OCI-LY7 (cell line): ENCODE measurements around the gene PTPN18. TPM values are rescaled to one million over a fixed set of nuclear protein-coding genes. Genes with fewer than 3 reads are reported as not detected.

Source experiments
- BruUV-seq: library from RNA; stranded (reverse); fragments of 400-500 nt; replicated peaks from 2 replicates; lab custom pipeline; 2021; lab: Mats Ljungman, UMichigan
- CTCF ChIA-PET: fragments of 300-600 bp; sonication (Branson Sonifier 250); formaldehyde crosslinking; loops from one replicate; lab custom pipeline; 2022; ENCODE audit warnings: antibody characterized with exemption; ENCODE audit not compliant: unreplicated experiment; lab: Charles Lee
- POLR2A ChIA-PET: fragments of 300-600 bp; sonication (Branson Sonifier 250); formaldehyde crosslinking; loops from one replicate; lab custom pipeline; 2022; ENCODE audit warnings: antibody characterized with exemption; lab: Charles Lee
- DNase-seq: peaks from one replicate; pipeline ENCODE4 v3.0.0-alpha.2; 2015; ENCODE audit warnings: low spot score
- H2AFZ ChIP-seq: fragments of 200-600 bp; sonication (generic), shearing (Covaris generic); 2 replicates; pipeline ENCODE4 v1.6.1; 2014; ENCODE audit warnings: mild to moderate bottlenecking, antibody characterized with exemption, low read length, moderate library complexity
- H3K27ac ChIP-seq: fragments of 200-600 bp; sonication (generic); 2 replicates; pipeline ENCODE4 v1.5.1; 2014; ENCODE audit warnings: mixed run types, low read depth, mild to moderate bottlenecking, moderate library complexity, low read length, inconsistent platforms; ENCODE audit not compliant: poor library complexity, severe bottlenecking
- H3K36me3 ChIP-seq: fragments of 200-600 bp; sonication (generic); 2 replicates; pipeline ENCODE4 v1.6.1; 2014; ENCODE audit warnings: mild to moderate bottlenecking, antibody characterized with exemption, low read length, moderate library complexity, mixed read lengths; ENCODE audit not compliant: insufficient read depth
- H3K4me1 ChIP-seq: fragments of 200-600 bp; sonication (generic); 2 replicates; pipeline ENCODE4 v1.5.1; 2014; ENCODE audit warnings: mild to moderate bottlenecking, low read length; ENCODE audit not compliant: insufficient read depth, poor library complexity, severe bottlenecking
- H3K4me2 ChIP-seq: fragments of 200-600 bp; sonication (generic); 2 replicates; pipeline ENCODE4 v1.6.1; 2014; ENCODE audit warnings: mild to moderate bottlenecking, low read length
- H3K4me3 ChIP-seq: fragments of 200-600 bp; sonication (generic); 2 replicates; pipeline ENCODE4 v1.5.1; 2014; ENCODE audit warnings: mild to moderate bottlenecking, low read depth, low read length; ENCODE audit not compliant: poor library complexity, severe bottlenecking
- H3K79me2 ChIP-seq: fragments of 200-600 bp; sonication (generic); 2 replicates; pipeline ENCODE4 v1.6.1; 2016; ENCODE audit warnings: low read depth, mild to moderate bottlenecking, low read length, moderate library complexity, mixed read lengths; ENCODE audit not compliant: insufficient read depth
- H3K9me2 ChIP-seq: fragments of 200-600 bp; sonication (generic); 2 replicates; pipeline ENCODE4 v1.6.1; 2016; ENCODE audit warnings: mild to moderate bottlenecking, low read length, mixed read lengths; ENCODE audit not compliant: insufficient read depth
- H3K9me3 ChIP-seq: fragments of 200-600 bp; sonication (generic); 2 replicates; pipeline ENCODE4 v1.6.1; 2014; ENCODE audit warnings: mild to moderate bottlenecking, mixed run types, low read length, mixed read lengths
- H4K20me1 ChIP-seq: fragments of 200-600 bp; sonication (generic); 2 replicates; pipeline ENCODE4 v1.6.1; 2014; ENCODE audit warnings: mild to moderate bottlenecking, antibody characterized with exemption, low read length, moderate library complexity, mixed read lengths; ENCODE audit not compliant: insufficient read depth
- CTCF ChIP-seq: fragments of 200-600 bp; sonication (generic); conservative IDR thresholded peaks from 2 replicates; pipeline ENCODE4 v1.5.1; 2014; ENCODE audit warnings: mild to moderate bottlenecking, antibody characterized with exemption, low read length, moderate library complexity, mixed read lengths
- EZH2phosphoT487 ChIP-seq: fragments of 200-600 bp; sonication (generic); IDR thresholded peaks from 2 replicates; pipeline ENCODE4 v1.6.1; 2018; ENCODE audit warnings: low read depth, borderline replicate concordance, mild to moderate bottlenecking, mixed run types, antibody characterized with exemption, low read length, moderate library complexity, mixed read lengths
- intact Hi-C: fragments of 100-400 bp; cut with micrococcal nuclease; formaldehyde crosslinking; loops from one replicate; pipeline ENCODE4 v1.10.0; 2022; ENCODE audit not compliant: unreplicated experiment
- total RNA-seq, 2 experiments: library from RNA; depleted of rRNA in 1 of 2; stranded (reverse); fragments of >200 nt in 1 of 2; shearing (Covaris generic) in 1 of 2; gene quantifications; 2 replicates each; pipeline ENCODE4 v1.2.3, GENCODE V29; 2014 to 2022

Gene PTPN18
- total RNA-seq, 2 experiments from 2014 or later: 96.6 to 309 TPM

- Histone ChIP-seq H4K20me1 (no peaks in the 10 kb centered on the region), H3K4me3 (no peak overlapping the region), H2AFZ (no peak overlapping the region), H3K9me2 (no peaks in the 10 kb centered on the region), H3K4me1 (no peaks in the 10 kb centered on the region), H3K36me3 (no peaks in the 10 kb centered on the region), H3K79me2 (no peaks in the 10 kb centered on the region), H3K9me3 (no peaks in the 10 kb centered on the region), H3K4me2 (no peak overlapping the region), H3K27ac (no peak overlapping the region)
- intact Hi-C loops: no loop called here
- DNase-seq: no peak
- ChIA-PET POLR2A (no interaction called here), CTCF (no interaction called here)
- BruUV-seq: no TSS peak
- TF ChIP-seq EZH2phosphoT487: no peak
- TF ChIP-seq CTCF: no peak
These were observed 45.0 kb upstream of the PTPN18 start for GRCh38 chr2:130310881-130311280.

- Histone ChIP-seq H2AFZ (no peak overlapping the region), H3K9me2 (no peaks in the 10 kb centered on the region), H3K4me3 (no peak overlapping the region), H4K20me1 (no peaks in the 10 kb centered on the region), H3K27ac (no peak overlapping the region), H3K36me3 (no peaks in the 10 kb centered on the region), H3K4me2 (no peak overlapping the region), H3K9me3 (no peaks in the 10 kb centered on the region), H3K79me2 (no peaks in the 10 kb centered on the region), H3K4me1 (no peaks in the 10 kb centered on the region)
- no peak for TF ChIP-seq EZH2phosphoT487
- no peak for TF ChIP-seq CTCF
- ChIA-PET POLR2A (no interaction called here), CTCF (no interaction called here)
- DNase-seq: no peak
- no TSS peak for BruUV-seq
- intact Hi-C loops: no loop called here
These were observed 42.0 kb upstream of the PTPN18 start for GRCh38 chr2:130313812-130314334.

- intact Hi-C loops: no loop called here
- Histone ChIP-seq H3K4me2 (no peak overlapping the region), H3K79me2 (no peaks in the 10 kb centered on the region), H3K4me1 (no peaks in the 10 kb centered on the region), H4K20me1 (no peaks in the 10 kb centered on the region), H2AFZ (no peak overlapping the region), H3K4me3 (no peak overlapping the region), H3K9me2 (no peaks in the 10 kb centered on the region), H3K27ac (no peak overlapping the region), H3K36me3 (no peaks in the 10 kb centered on the region), H3K9me3 (no peaks in the 10 kb centered on the region)
- CTCF ChIA-PET: no interaction called here
- DNase-seq: no peak
- no peak for TF ChIP-seq CTCF
- no TSS peak for BruUV-seq
- POLR2A ChIA-PET: no interaction called here
These were observed 41.5 kb upstream of the PTPN18 start for GRCh38 chr2:130314377-130314776.
